Testis (tissue), 2 donors: Measurements from ENCODE around the gene BICD2.

Experiments used
- POLR2A ChIP-seq: fragments of 450-650 bp; IDR thresholded peaks from one replicate; pipeline ENCODE4 v1.6.1; 2017; ENCODE audit warnings: antibody characterized with exemption, mild to moderate bottlenecking, moderate library complexity
- TF ChIP-seq, protein P1 (sequence below), 3 experiments: fragments of 450-650 bp in 2 of 3; fragments of 200-600 bp in 1 of 3; sonication (generic) in 1 of 3; IDR thresholded peaks; one replicate each; pipeline ENCODE4 v1.5.1; 2016 to 2019; ENCODE audit warnings: antibody characterized with exemption in 3 of 3, mild to moderate bottlenecking in 2 of 3, moderate library complexity in 1 of 3

DNA sequence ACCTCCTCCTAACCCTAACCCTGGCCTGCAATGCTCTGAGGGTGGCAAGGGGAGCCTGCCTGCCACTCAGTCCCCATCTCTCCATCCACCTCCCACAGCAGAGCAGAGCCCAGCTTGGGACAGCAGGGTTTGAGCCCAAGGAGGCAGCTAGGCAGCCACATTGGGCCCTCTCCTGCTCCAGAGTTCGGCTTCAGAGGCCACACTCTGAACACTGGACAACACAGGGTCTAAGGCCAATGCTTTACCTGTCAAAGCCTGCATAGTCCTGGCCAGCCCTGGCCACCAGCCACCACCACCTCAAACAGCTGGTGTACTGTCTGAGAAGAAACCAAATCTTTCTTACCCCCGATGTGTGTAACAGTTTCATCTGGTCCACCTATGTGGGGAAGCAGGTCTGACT lies 5.2 kb downstream of the BICD2 start:
- TF ChIP-seq, protein P1, sequence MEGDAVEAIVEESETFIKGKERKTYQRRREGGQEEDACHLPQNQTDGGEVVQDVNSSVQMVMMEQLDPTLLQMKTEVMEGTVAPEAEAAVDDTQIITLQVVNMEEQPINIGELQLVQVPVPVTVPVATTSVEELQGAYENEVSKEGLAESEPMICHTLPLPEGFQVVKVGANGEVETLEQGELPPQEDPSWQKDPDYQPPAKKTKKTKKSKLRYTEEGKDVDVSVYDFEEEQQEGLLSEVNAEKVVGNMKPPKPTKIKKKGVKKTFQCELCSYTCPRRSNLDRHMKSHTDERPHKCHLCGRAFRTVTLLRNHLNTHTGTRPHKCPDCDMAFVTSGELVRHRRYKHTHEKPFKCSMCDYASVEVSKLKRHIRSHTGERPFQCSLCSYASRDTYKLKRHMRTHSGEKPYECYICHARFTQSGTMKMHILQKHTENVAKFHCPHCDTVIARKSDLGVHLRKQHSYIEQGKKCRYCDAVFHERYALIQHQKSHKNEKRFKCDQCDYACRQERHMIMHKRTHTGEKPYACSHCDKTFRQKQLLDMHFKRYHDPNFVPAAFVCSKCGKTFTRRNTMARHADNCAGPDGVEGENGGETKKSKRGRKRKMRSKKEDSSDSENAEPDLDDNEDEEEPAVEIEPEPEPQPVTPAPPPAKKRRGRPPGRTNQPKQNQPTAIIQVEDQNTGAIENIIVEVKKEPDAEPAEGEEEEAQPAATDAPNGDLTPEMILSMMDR (IDR thresholded peaks at IDR 0.05): no peak
- no peak for TF ChIP-seq POLR2A
